WTC11 (cell line): ENCODE data around the gene AMIGO3. TPM values are rescaled to one million over a fixed set of nuclear protein-coding genes. Genes with fewer than 3 reads are reported as not detected.

Source experiments
- ATAC-seq: fragments of 200-7000 bp; cut with Tn5 transposase; 2 replicates; pipeline ENCODE4 v1.10.0; 2021; ENCODE audit warnings: mild to moderate bottlenecking, moderate library complexity
- CTCF ChIA-PET: fragments of 300-600 bp; sonication (Branson Sonifier 250); formaldehyde crosslinking; loops from one replicate; lab custom pipeline; 2021; ENCODE audit warnings: antibody characterized with exemption; lab: Charles Lee
- POLR2A ChIA-PET: fragments of 350-600 bp; sonication (Branson Sonifier 250); formaldehyde crosslinking; loops from one replicate; lab custom pipeline; 2021; ENCODE audit warnings: antibody characterized with exemption; lab: Charles Lee
- DNase-seq: peaks from one replicate; pipeline ENCODE4 v3.0.0; 2021; ENCODE audit warnings: low spot score
- H3K27ac Mint-ChIP-seq: 2 replicates; pipeline ENCODE4 v1.8.0; 2021; ENCODE audit warnings: mixed read lengths
- H3K27me3 Mint-ChIP-seq: 2 replicates; pipeline ENCODE4 v1.8.0; 2021; ENCODE audit warnings: low read depth, mild to moderate bottlenecking, moderate library complexity, mixed read lengths
- H3K36me3 Mint-ChIP-seq: 2 replicates; pipeline ENCODE4 v1.8.0; 2021; ENCODE audit warnings: mixed read lengths
- H3K4me1 Mint-ChIP-seq: 2 replicates; pipeline ENCODE4 v1.8.0; 2022; ENCODE audit warnings: mixed read lengths
- H3K4me3 Mint-ChIP-seq: 2 replicates; pipeline ENCODE4 v1.8.0; 2021; ENCODE audit warnings: mild to moderate bottlenecking, moderate library complexity, mixed read lengths
- H3K9me3 Mint-ChIP-seq: 2 replicates; pipeline ENCODE4 v1.8.0; 2021; ENCODE audit warnings: mixed read lengths
- AFF4 ChIP-seq: sonication (generic); formaldehyde crosslinking; IDR thresholded peaks from 2 replicates; pipeline ENCODE4 v1.8.1; 2023; ENCODE audit warnings: mild to moderate bottlenecking, missing genetic modification reagents, borderline replicate concordance
- ARID4B ChIP-seq: sonication (generic); formaldehyde crosslinking; IDR thresholded peaks from 2 replicates; pipeline ENCODE4 v1.8.0; 2023; ENCODE audit warnings: missing genetic modification reagents, mild to moderate bottlenecking, borderline replicate concordance
- CREB1 ChIP-seq: sonication (generic); formaldehyde crosslinking; IDR thresholded peaks from 2 replicates; pipeline ENCODE4 v1.8.0; 2023; ENCODE audit warnings: mild to moderate bottlenecking, missing genetic modification reagents
- CTCF ChIP-seq: fragments of 200-600 bp; IDR thresholded peaks from 2 replicates; pipeline ENCODE4 v1.8.0; 2022; ENCODE audit warnings: antibody characterized with exemption
- GABPB1 ChIP-seq: sonication (generic); formaldehyde crosslinking; IDR thresholded peaks from 2 replicates; pipeline ENCODE4 v1.8.1; 2023; ENCODE audit warnings: mild to moderate bottlenecking, missing genetic modification reagents
- JAZF1 ChIP-seq: fragments of 250-450 bp; sonication (Bioruptor Pico); IDR thresholded peaks from 2 replicates; pipeline ENCODE4 v1.9.0; 2021; ENCODE audit warnings: moderate library complexity, mild to moderate bottlenecking, inconsistent platforms
- MLX ChIP-seq: sonication (generic); formaldehyde crosslinking; IDR thresholded peaks from 2 replicates; pipeline ENCODE4 v1.8.1; 2023; ENCODE audit warnings: mild to moderate bottlenecking, missing genetic modification reagents, moderate library complexity
- TEAD4 ChIP-seq: sonication (generic); formaldehyde crosslinking; IDR thresholded peaks from 2 replicates; pipeline ENCODE4 v1.8.0; 2022; ENCODE audit warnings: mild to moderate bottlenecking, missing genetic modification reagents
- ZNF512 ChIP-seq: sonication (generic); formaldehyde crosslinking; IDR thresholded peaks from 2 replicates; pipeline ENCODE4 v1.8.1; 2022; ENCODE audit warnings: missing genetic modification reagents, borderline replicate concordance
- ZNF532 ChIP-seq: fragments of 250-450 bp; sonication (Bioruptor Pico); IDR thresholded peaks from 2 replicates; pipeline ENCODE4 v1.9.0; 2021; ENCODE audit warnings: mild to moderate bottlenecking, borderline replicate concordance
- total RNA-seq: library from RNA; stranded (reverse); gene quantifications from 3 replicates; pipeline ENCODE4 v1.2.3, GENCODE V29; 2021

The AMIGO3 gene
- total RNA-seq, 1 experiment from 2014 or later = 3.9 TPM

GRCh38 chr3:49703443-49703927, 16.0 kb downstream of the AMIGO3 start:
- POLR2A ChIA-PET = interaction anchor here (0.6 to 1.0 kb wide), 2 partner anchors 15 to 218 kb away, joined by 3 to 4 read pairs; no protein-coding TSS in a partner anchor
- TF ChIP-seq CTCF (peak; percentile 70), GABPB1 (CRISPR knock-in tag) (no peak)
- H3K9me3 Mint-ChIP-seq = no peaks in the 10 kb centered on the region
- CTCF ChIA-PET = interaction anchor here (0.5 to 3.7 kb wide), 12 partner anchors 9 to 207 kb away, joined by 3 to 49 read pairs (median 6); partner anchors contain the start of genes AMIGO3, GMPPB, INKA1 and IP6K1
- ATAC-seq (peak; percentile 91), DNase-seq (peak; percentile 75)
- H3K27me3 Mint-ChIP-seq = no peaks in the 10 kb centered on the region
- H3K4me3 Mint-ChIP-seq = no peak overlapping the region
- peaks cover 16% of the 10 kb centered on the region for H3K4me1 Mint-ChIP-seq
- no peak overlapping the region; the same call in 1 of the 2 replicates for H3K27ac Mint-ChIP-seq
- H3K36me3 Mint-ChIP-seq = peaks cover 3% of the 10 kb centered on the region

GRCh38 chr3:49702672-49703071, 16.8 kb downstream of the AMIGO3 start:
- Mint-ChIP-seq H3K4me1 (peaks cover 16% of the 10 kb centered on the region), H3K4me3 (no peak overlapping the region), H3K36me3 (peaks cover 3% of the 10 kb centered on the region), H3K27me3 (no peaks in the 10 kb centered on the region), H3K27ac (no peak overlapping the region), H3K9me3 (no peaks in the 10 kb centered on the region)
- CTCF ChIA-PET = interaction anchor here (1.0 to 3.7 kb wide), 9 partner anchors 9 to 163 kb away, joined by 3 to 49 read pairs (median 8); partner anchors contain the start of genes AMIGO3, GMPPB and IP6K1
- POLR2A ChIA-PET = no interaction called here
- DNase-seq (no peak), ATAC-seq (no peak)
- TF ChIP-seq ARID4B (CRISPR knock-in tag) = no peak

GRCh38 chr3:49701388-49702077, 18.0 kb downstream of the AMIGO3 start:
- ChIA-PET CTCF (interaction anchor here (0.6 to 3.7 kb wide), 66 partner anchors 8 to 422 kb away, joined by 3 to 55 read pairs (median 4); partner anchors contain the start of genes AMIGO3, AMT, CAMKV and GMPPB), POLR2A (interaction anchor here (0.8 to 1.0 kb wide), 2 partner anchors 18 to 209 kb away, joined by 3 to 6 read pairs; partner anchors contain the start of gene AMIGO3)
- DNase-seq (peak; percentile 85), ATAC-seq (peak; percentile 66)
- Mint-ChIP-seq H3K4me3 (no peak overlapping the region), H3K27ac (no peak overlapping the region; the same call in 1 of the 2 replicates), H3K4me1 (peaks cover 16% of the 10 kb centered on the region), H3K36me3 (peaks cover 3% of the 10 kb centered on the region), H3K27me3 (no peaks in the 10 kb centered on the region), H3K9me3 (no peaks in the 10 kb centered on the region)
- no peak for TF ChIP-seq CREB1 (CRISPR knock-in tag)
- no peak for TF ChIP-seq ZNF532
- TF ChIP-seq AFF4 (CRISPR knock-in tag) = no peak
- no peak for TF ChIP-seq JAZF1 (CRISPR knock-in tag)
- TF ChIP-seq MLX (CRISPR knock-in tag) = 0 out of 2 replicates have a peak, but pooled peaks have one; percentile 44
- TF ChIP-seq ZNF512 (CRISPR knock-in tag) = no peak
- no peak for TF ChIP-seq TEAD4
